ENCODE results near the gene SLCO2A1. TPM values are rescaled to one million over a fixed set of nuclear protein-coding genes. Genes with fewer than 3 reads are reported as not detected.

Gene SLCO2A1
- total RNA-seq, 3 donors from 2014 or later, result 4.2 to 11.1 (median 7.5) TPM

GRCh38 chr3:134003066-134003465 is 26.7 kb downstream of the SLCO2A1 start:
- Histone ChIP-seq H3K27me3 (no peaks in the 10 kb centered on the region), H3K27ac (no peak overlapping the region), H3K9me3 (peaks cover 3 to 7% of the 10 kb centered on the region in 2 donors), H3K36me3 (no peaks in the 10 kb centered on the region), H3K4me3 (no peak overlapping the region), H3K4me1 (no peaks in the 10 kb centered on the region)
- DNase-seq (ENCODE audit: low spot score in 2 of 2), result no peak
- intact Hi-C loops (cut with DNase I; ENCODE audit: low total_unique reads), result no loop called here
- TF ChIP-seq POLR2A (IDR thresholded peaks at IDR 0.05), result no peak
- TF ChIP-seq POLR2AphosphoS5 (IDR thresholded peaks at IDR 0.05), result no peak
- TF ChIP-seq CTCF (IDR thresholded peaks at IDR 0.05), result no peak

- intact Hi-C loops (cut with DNase I; ENCODE audit: low total_unique reads), result no loop called here
- H3K27ac ChIP-seq, result no peak overlapping the region
- TF ChIP-seq CTCF (IDR thresholded peaks at IDR 0.05) (no peak), POLR2A (IDR thresholded peaks at IDR 0.05) (no peak), POLR2AphosphoS5 (IDR thresholded peaks at IDR 0.05) (no peak)
- H3K27me3 ChIP-seq, result no peaks in the 10 kb centered on the region
- H3K4me1 ChIP-seq, result no peaks in the 10 kb centered on the region
- no peak overlapping the region for H3K4me3 ChIP-seq
- H3K36me3 ChIP-seq, result no peaks in the 10 kb centered on the region
- DNase-seq (ENCODE audit: low spot score in 2 of 2), result no peak
- peaks cover 3 to 7% of the 10 kb centered on the region in 2 donors for H3K9me3 ChIP-seq
Observed at GRCh38 chr3:134002306-134002705, 27.4 kb downstream of the SLCO2A1 start.

DNA sequence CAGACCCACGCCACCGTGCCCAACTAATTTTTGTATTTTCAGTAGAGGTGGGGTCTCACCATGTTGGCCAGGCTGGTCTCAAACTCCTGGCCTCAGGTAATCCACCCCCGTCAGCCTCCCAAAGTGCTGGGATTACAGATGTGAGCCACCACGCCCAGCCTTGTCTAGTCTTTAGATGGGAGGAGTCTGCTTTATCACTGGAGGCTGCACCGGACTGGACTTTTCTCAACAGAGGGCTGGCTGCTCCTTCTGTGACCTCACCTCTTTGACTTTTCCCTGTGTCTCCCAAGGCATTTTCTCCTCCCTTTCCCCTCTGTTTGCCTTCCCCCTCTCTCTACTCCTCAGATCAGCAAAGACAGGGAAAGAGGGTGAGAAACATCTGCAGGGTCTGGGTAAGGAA is 28.5 kb downstream of the SLCO2A1 start:
- TF ChIP-seq POLR2AphosphoS5 (IDR thresholded peaks at IDR 0.05) (no peak), CTCF (IDR thresholded peaks at IDR 0.05) (no peak)
- Histone ChIP-seq H3K36me3 (no peaks in the 10 kb centered on the region), H3K27me3 (no peaks in the 10 kb centered on the region), H3K4me3 (no peak overlapping the region), H3K9me3 (peaks cover 3 to 7% of the 10 kb centered on the region in 2 donors), H3K4me1 (no peaks in the 10 kb centered on the region), H3K27ac (no peak overlapping the region)
- intact Hi-C loops (cut with DNase I; ENCODE audit: low total_unique reads), result no loop called here
- no peak for DNase-seq (ENCODE audit: low spot score in 2 of 2)

- Histone ChIP-seq H3K27me3 (no peaks in the 10 kb centered on the region), H3K4me3 (no peak overlapping the region), H3K4me1 (no peaks in the 10 kb centered on the region), H3K27ac (no peak overlapping the region), H3K36me3 (no peaks in the 10 kb centered on the region), H3K9me3 (peaks cover 3 to 6% of the 10 kb centered on the region in 2 donors)
- intact Hi-C loops (cut with DNase I; ENCODE audit: low total_unique reads), result no loop called here
- no peak for DNase-seq (ENCODE audit: low spot score in 2 of 2)
- TF ChIP-seq POLR2A (IDR thresholded peaks at IDR 0.05), result no peak
- TF ChIP-seq POLR2AphosphoS5 (IDR thresholded peaks at IDR 0.05), result no peak
- TF ChIP-seq CTCF (IDR thresholded peaks at IDR 0.05), result no peak
Observed at GRCh38 chr3:133999891-134000685, 29.6 kb downstream of the SLCO2A1 start.

DNA sequence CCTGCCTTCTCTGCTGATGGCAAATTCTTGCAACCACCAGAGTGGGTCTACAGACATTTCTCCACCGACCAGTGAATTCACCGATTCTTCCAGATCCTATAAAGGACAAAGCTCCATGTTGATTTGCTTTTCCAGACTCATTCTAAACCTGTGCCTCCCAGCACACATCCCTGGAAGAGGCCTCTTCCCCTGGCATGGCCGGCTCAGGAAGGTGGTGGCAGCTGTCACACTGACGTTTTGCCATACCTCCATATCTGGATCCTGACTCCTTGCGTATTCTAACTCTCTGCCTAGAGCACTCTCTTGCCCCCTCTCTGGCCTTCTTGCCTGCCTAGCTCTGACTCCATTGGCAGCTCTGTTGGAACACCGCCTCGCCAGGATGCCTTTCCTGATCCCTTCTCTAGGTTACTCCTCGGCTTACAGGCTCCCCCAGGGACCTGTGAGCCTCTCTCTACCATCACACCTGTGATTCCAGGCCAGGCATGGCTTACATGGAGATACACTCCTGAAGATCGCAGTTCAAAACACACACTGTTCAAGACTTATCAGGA is 31.0 kb downstream of the SLCO2A1 start:
- no peak overlapping the region for H3K27ac ChIP-seq

More for the DNA sequence above, 31.0 kb downstream of the SLCO2A1 start:
- intact Hi-C loops (cut with DNase I; ENCODE audit: low total_unique reads), result no loop called here
- Histone ChIP-seq H3K36me3 (no peaks in the 10 kb centered on the region), H3K9me3 (no peaks in the 10 kb centered on the region), H3K4me3 (no peak overlapping the region), H3K4me1 (no peaks in the 10 kb centered on the region), H3K27me3 (no peaks in the 10 kb centered on the region)
- DNase-seq (ENCODE audit: low spot score in 2 of 2), result no peak
- TF ChIP-seq POLR2A (IDR thresholded peaks at IDR 0.05), result no peak
- no peak for TF ChIP-seq CTCF (IDR thresholded peaks at IDR 0.05)
- no peak for TF ChIP-seq POLR2AphosphoS5 (IDR thresholded peaks at IDR 0.05)

All from breast epithelium (tissue), 4 donors.